Activated CD8-positive, alpha-beta memory T cell treated with anti-CD3 and anti-CD28 coated beads, Interleukin-2, amount 50 U/mL, for 1 hour (primary cell): ENCODE results near the gene TMEM184A.

Experiments used
- DNase-seq: peaks from one replicate; pipeline ENCODE4 v3.0.0-alpha.2; 2020; ENCODE audit errors: extremely low read depth

TMEM184A gene

GRCh38 chr7:1501487-1502270 lies 54.3 kb downstream of the TMEM184A start:
- no peak for DNase-seq

- DNase-seq: no peak
These were observed 55.8 kb downstream of the TMEM184A start for GRCh38 chr7:1500064-1500807.

DNA sequence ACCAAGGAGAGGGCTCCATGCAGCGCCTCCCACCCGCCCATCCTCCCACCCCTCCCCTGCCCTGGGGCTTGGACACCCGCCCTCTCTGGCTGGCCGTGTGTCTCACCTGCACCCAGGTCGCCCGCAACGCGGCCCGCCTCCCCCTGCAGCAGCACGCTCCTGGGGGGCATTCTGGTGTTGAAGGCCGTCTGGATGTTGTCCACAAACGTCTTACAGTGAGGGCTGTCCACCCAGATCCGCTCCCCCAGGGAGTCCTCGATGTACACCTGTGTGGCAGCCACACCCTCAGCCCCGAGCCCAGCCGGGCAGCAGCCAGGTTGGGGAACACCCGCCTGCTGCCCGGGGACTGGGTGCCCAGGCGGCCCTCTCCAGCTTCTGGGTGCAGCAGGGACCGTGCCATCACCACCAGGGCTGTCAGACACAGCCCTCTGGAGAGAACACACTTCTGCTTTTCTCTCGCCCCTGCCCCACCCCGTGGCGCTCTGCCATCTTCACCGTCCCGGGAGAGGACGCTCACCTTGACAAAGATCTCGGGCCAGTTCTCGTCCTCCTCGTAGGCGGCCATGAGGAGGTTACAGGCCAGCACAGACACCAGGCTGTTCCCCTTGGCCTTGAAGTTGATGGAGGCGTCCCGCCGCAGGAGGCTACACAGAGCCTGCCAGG lies 56.5 kb downstream of the TMEM184A start:
- DNase-seq: no peak

GRCh38 chr7:1498370-1499305 lies 57.4 kb downstream of the TMEM184A start:
- no peak for DNase-seq

- DNase-seq: no peak
These were observed 58.6 kb downstream of the TMEM184A start for GRCh38 chr7:1497293-1497927.

- no peak for DNase-seq
These were observed 59.3 kb downstream of the TMEM184A start for GRCh38 chr7:1496531-1497292.

DNA sequence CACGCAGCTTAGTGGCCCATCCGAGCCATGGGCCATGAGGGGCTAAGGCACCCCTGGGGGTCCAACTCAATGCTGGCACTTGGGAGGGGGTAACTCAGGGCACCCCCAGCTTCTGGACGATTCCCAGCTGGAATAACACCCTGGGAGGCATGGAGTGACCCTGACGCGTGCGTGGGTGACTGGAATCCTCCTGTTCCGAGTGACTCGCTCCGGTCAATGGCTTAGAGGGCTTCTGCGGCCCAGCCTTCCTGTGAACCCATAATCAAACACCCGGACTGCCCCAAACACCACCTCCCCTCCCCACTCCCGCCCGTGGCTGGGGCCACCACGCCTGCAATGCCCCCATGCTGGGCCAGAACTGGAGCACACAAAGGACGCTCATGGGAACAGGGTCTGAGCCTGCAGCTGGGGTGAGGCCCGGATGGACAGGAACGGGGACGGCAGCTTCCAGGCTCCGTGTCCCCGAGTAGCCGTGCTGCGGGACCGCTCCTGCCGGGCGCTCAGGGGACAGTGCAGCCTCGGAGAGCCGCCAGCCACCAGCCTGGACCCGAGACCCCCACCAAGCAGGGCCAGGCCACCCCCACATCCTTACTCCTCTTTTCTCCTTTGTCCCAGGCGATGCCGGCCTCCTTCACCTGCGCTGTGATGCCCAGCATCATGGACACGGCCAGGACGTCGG lies 60.3 kb downstream of the TMEM184A start:
- no peak for DNase-seq

GRCh38 chr7:1494866-1495563 lies 61.0 kb downstream of the TMEM184A start:
- no peak for DNase-seq

DNA sequence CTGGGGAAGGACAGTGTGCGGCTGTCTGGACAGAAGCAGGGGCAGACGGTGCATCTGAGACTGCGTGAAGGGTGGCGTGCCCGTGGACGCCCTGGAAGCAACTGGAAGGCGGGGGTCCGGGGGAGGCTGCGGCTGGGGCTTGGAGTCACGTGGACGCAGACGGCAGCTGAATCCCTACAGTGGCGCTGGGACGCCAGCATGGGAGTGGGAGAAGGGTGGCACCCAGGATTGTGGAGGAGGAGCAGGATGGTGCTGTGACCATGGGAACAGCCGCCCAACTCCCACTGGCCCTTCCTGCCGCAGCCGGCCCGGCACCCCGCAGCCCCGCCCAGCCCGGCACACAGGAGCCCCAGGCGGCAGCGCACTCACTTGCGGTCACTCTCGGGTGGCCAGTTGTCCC lies 61.6 kb downstream of the TMEM184A start:
- DNase-seq: no peak

DNA sequence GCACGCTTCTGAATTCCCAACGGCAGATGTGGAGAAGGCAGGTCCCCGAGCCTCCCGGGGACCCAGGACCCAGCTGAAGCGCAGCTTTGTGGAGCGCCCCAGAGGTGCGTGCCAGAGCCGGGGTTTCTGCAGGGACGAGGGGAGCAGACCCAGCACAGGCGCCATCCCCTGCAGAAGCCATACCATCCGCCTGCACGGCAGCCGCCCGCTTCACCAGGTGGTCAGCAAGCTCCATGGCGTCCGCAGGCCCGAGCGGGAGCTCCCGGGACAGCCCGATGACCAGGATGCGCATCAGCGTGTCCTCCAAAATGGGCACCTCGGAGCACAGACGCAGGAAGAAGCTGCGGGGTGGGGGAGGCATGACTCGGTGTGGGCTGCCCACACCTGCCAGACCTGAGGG lies 62.4 kb downstream of the TMEM184A start:
- no peak for DNase-seq

DNA sequence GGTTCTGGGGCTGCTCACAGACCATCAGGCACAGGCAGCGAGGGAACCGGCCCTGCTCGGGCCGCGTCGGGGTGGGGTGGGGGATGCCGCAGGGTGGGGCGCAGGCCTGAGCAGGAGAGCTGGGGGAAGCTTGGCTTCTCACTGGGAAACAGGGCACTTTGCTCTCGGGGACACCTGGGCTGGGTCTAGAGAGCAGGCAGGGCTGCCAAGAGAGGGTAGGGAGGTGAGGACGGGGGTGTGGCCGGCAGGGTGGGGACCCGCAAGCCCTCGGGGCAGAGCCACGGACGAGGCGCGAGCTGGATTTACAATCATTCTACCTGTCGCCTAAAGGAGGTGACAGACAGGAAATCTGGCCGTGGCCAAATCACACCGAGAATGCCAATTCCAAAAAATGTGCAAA lies 62.9 kb downstream of the TMEM184A start:
- DNase-seq: no peak

DNA sequence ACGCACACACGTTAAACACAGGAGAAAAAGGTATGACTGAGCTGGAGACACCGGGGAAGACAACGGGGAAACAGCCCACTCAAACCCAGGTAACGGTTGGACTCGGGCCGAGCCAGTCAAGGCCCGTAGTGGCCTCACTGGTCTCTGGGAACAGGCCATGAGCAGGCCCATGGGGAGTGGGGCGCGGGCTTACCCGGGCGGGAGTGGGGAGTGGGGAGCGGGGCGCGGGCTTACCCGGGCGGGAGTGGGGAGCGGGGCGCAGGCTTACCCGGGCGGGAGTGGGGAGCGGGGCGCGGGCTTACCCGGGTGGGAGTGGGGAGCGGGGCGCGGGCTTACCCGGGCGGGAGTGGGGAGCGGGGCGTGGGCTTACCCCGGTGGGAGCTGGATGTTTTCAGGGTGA lies 63.4 kb downstream of the TMEM184A start:
- DNase-seq: no peak
